ENCODE results near the gene HMGN5.

HMGN5 gene

DNA sequence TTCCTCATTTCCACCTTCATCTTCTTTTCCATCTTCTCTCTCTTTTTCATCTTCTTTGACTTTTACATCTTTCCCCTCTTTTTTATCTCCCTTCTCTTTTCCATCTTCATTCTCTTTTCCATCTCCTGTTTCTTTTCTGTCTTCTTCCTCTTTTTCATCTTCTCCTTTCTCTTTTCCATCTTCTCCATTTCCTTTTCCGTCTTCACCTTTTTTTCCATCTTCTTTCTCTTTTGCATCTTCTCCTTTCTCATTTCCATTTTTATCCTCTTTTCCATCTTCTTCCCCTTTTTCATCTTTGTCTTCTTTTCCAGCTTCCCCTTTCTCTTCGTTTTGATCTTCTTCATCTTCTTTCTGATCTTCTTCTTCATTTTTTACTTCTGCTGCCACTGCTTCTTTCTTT lies 87.0 kb downstream of the HMGN5 start:
- FAIRE-seq = no peak

DNA sequence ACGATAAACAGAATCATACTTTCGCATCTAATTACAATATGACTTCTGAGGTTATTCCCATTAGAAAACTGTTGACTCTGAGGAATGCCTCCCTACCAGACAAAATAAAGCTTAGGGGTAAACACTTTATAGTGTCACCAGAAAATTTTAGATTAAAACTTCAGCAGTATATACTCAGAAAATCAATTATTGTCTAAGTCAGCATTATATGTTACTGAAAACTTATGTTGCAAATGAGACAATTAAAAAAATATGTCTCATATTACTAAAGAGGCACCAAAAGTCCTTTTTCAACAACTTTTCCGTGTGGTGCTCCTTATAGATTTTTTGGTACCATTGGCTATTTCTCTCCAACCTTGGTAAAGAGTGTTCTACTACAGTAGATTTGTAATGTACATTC lies 91.4 kb downstream of the HMGN5 start:
- no peak for FAIRE-seq

DNA sequence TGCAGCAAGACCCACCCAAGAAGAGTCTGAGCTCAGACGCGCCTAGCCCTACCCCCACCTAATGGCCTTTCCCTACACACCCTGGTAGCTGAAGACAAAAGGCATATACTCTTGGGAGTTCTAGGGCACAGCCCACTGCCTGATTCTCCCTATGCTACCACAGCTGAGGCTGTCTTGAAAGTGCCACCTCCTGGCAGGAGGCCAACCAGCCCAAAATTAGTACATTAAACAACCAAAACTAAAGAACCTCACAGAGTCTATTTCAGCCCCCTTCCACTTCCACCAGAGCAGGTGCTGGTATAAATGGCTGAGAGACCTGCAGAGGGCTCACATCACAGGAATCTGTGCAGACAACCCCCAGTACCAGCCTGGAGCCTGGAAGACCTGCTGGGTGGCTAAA lies 119.1 kb downstream of the HMGN5 start:
- no peak for FAIRE-seq
